GM08714 (cell line): ENCODE measurements around the gene VEGFB.

Experiments
- H3K4me3 ChIP-seq: fragments of 200-500 bp; sonication (Bioruptor generic); 2 replicates; pipeline ENCODE4 v1.5.1; 2014; ENCODE audit warnings: mild to moderate bottlenecking, low read length, inconsistent platforms
- ZNF274 ChIP-seq: IDR thresholded peaks from 2 replicates; pipeline ENCODE4 v1.6.1; 2012; ENCODE audit warnings: mild to moderate bottlenecking, low read depth, low read length

The VEGFB gene

GRCh38 chr11:64263021-64263946, 28.9 kb downstream of the VEGFB start:
- no peak overlapping the region for H3K4me3 ChIP-seq
- no peak for TF ChIP-seq ZNF274

DNA sequence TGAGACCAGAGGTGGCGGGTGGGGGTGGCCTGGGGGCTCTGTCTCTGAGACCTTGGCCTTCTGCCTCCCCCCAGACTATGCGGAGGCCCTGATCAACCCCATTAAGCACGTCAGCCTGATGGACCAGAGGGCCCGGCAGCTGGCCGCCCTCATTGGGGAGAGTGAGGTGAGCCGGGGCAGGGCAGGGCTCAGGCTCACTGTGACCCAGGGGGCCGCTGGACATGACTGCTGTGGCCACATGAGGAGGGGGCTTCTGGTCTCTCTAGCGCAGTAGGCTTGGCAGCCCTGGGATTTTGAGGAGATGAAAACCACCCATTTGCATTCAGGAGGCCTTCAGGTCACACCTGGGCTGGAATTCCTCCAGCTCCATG, 29.5 kb downstream of the VEGFB start:
- no peak for TF ChIP-seq ZNF274
- H3K4me3 ChIP-seq, result no peak overlapping the region

- no peak for TF ChIP-seq ZNF274
- no peak overlapping the region for H3K4me3 ChIP-seq
These were observed 30.0 kb downstream of the VEGFB start for GRCh38 chr11:64264371-64264852.

DNA sequence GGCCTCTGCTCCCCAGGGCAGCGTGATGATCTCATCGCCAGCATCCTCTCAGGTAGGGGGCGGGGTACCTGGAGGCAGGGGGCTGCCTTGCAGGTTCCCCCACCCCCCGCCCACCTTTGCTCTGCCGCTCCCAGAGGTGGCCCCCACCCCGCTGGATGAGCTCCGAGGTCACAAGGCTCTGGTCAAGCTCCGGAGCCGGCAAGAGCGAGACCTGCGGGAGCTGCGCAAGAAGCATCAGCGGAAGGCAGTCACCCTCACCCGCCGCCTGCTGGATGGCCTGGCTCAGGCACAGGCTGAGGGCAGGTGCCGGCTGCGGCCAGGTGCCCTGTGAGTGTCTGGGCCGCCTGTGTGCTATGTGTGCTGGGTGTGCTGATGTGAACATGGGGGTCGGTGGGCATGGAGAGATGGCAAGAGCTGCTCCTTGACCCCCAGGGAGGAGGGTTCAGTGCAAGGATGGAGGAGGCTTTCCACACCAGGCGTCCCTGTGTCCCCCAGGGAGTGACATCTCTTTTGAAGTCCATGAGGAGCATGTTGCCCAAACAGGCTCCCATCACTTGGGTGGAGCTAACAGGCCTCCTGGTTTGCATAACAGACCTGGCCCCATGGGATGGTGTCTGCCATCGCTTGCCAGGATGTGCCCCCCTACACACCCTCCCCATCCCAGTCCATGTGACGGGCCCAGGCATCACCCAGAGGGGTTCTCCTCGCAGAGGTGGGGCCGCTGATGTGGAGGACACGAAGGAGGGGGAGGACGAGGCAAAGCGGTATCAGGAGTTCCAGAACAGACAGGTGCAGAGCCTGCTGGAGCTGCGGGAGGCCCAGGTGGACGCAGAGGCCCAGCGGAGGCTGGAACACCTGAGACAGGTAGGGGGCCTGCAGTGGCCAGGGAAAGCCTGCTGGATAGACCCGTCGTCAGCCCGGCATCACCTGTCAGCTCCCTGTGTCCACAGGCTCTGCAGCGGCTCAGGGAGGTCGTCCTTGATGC, 31.1 kb downstream of the VEGFB start:
- TF ChIP-seq ZNF274, result no peak
- no peak overlapping the region for H3K4me3 ChIP-seq

- no peak for TF ChIP-seq ZNF274
- H3K4me3 ChIP-seq, result no peak overlapping the region
These were observed 32.0 kb downstream of the VEGFB start for GRCh38 chr11:64266339-64266738.

GRCh38 chr11:64267207-64267945, 33.0 kb downstream of the VEGFB start:
- no peak for TF ChIP-seq ZNF274
- no peak overlapping the region for H3K4me3 ChIP-seq

DNA sequence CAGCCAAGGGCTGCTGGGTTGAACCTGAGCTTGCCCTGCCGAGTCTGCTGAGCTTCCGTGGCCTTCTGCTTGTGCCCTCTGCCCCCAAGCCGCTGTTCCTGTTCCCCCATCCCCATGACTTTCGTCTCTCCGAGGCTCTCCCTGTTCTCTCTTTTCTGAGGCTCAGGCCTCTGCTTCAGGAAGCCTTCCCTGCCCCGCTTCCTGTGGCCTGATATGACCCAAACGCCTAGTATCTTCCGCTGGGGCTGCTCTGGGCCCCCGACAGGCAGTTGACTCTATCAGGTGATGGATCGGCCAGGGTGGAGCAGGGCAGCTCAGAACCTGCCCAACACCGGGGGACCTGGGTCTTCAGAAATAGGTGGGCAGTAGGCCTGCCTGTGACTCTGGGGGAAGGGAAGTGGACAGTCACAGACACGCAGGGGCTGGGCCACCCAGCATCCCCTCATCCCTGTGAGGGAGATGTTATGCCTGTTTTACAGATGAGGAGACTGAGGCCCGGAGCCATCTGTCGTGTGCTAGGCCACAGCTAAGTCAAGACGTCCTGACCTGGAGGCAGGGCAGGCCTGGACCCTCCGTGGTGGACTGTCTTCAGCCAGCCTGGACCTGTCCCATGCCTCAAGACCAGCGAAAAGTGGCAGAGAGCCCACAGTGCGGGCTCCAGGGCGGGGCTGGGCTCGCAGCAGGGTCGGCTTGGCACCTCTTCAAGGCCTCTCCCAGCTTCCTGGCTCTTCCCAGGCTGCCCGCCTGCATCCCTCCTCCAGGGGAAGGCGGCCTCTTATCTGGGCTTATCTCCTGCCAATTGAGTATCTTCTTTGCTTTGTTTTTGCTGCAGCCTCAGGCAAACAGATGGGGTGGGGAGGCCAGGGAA, 33.9 kb downstream of the VEGFB start:
- no peak for TF ChIP-seq ZNF274
- H3K4me3 ChIP-seq, result peak overlapping the region; percentile 74; the same call in 1 of the 2 replicates

DNA sequence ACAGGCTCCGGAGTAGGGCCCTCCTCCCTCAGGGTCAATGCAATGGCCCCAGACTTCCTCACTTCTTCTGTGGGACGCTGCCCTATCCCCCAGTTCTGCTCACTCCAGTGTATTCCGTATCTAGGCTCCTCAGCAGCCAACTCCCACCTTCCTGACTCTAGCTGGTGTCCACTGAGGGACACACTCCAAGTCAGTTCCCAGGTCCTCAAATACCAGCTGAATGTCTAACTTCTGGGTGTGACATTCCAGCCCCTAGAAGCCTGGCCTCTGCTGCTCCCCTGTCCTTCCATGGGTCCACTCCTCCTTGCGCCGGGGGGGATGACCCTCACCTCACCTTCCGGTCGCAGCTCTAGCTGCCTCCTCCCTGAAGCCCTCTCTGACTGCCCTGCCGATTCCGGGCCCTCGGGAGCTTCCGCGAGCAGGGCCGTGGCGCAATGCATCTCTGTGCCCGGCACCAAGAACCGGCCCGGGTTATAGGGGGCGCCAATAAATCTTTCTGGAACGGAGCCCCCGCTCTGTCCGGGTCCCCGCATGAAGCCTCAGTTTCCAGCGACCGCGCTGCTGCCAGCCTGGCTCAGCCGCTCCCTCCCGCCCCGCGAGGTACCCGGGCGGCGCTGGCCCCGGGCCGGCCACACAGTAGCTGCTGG, 34.6 kb downstream of the VEGFB start:
- H3K4me3 ChIP-seq, result peak overlapping the region; percentile 74
- no peak for TF ChIP-seq ZNF274

GRCh38 chr11:64269540-64270220, 35.3 kb downstream of the VEGFB start:
- H3K4me3 ChIP-seq, result peak overlapping the region; percentile 76
- no peak for TF ChIP-seq ZNF274

GRCh38 chr11:64275031-64275800, 40.8 kb downstream of the VEGFB start:
- no peak for TF ChIP-seq ZNF274
- H3K4me3 ChIP-seq, result no peak overlapping the region

- H3K4me3 ChIP-seq, result no peak overlapping the region
- no peak for TF ChIP-seq ZNF274
These were observed 41.5 kb downstream of the VEGFB start for GRCh38 chr11:64275841-64276240.
